Limb (tissue), 2 donors: Measurements from ENCODE around the gene ILDR2.

Experiments
- DNase-seq, 2 donors: peaks; one replicate each; pipeline ENCODE4 v3.0.0-alpha.2; 2016; ENCODE audit errors: extremely low spot score in 2 of 2

ILDR2 gene

GRCh38 chr1:166972193-166972592, 3.1 kb downstream of the ILDR2 start:
- no peak for DNase-seq

- no peak for DNase-seq
Measured at GRCh38 chr1:166971252-166971651, 4.1 kb downstream of the ILDR2 start.

GRCh38 chr1:166969074-166969677, 6.2 kb downstream of the ILDR2 start:
- no peak for DNase-seq

- DNase-seq = no peak
Measured at GRCh38 chr1:166960858-166961474, 14.4 kb downstream of the ILDR2 start.

- no peak for DNase-seq
Measured at GRCh38 chr1:166956872-166957271, 18.5 kb downstream of the ILDR2 start.

GRCh38 chr1:166956057-166956850, 19.1 kb downstream of the ILDR2 start:
- DNase-seq = no peak

GRCh38 chr1:166953491-166953890, 21.8 kb downstream of the ILDR2 start:
- DNase-seq = no peak

GRCh38 chr1:166952002-166952746, 23.2 kb downstream of the ILDR2 start:
- no peak for DNase-seq

GRCh38 chr1:166951050-166951449, 24.3 kb downstream of the ILDR2 start:
- DNase-seq = no peak

GRCh38 chr1:166950156-166950555, 25.2 kb downstream of the ILDR2 start:
- no peak for DNase-seq

- no peak for DNase-seq
Measured at GRCh38 chr1:166948856-166949350, 26.4 kb downstream of the ILDR2 start.

- peak; percentile 67 to 83 for DNase-seq
Measured at GRCh38 chr1:166947398-166948043, 27.8 kb downstream of the ILDR2 start.

- no peak for DNase-seq
Measured at GRCh38 chr1:166944186-166944967, 31.0 kb downstream of the ILDR2 start.

GRCh38 chr1:166939741-166940375, 35.5 kb downstream of the ILDR2 start:
- no peak for DNase-seq

GRCh38 chr1:166937962-166938361, 37.4 kb downstream of the ILDR2 start:
- DNase-seq = no peak

GRCh38 chr1:166937329-166937728, 38.0 kb downstream of the ILDR2 start:
- no peak for DNase-seq

- DNase-seq = no peak
Measured at GRCh38 chr1:166933633-166934032, 41.7 kb downstream of the ILDR2 start.

- DNase-seq = no peak
Measured at GRCh38 chr1:166933140-166933539, 42.2 kb downstream of the ILDR2 start.

GRCh38 chr1:166929911-166930310, 45.4 kb downstream of the ILDR2 start:
- no peak for DNase-seq

GRCh38 chr1:166927701-166928100, 47.6 kb downstream of the ILDR2 start:
- no peak for DNase-seq
